D721Med (cell line): ENCODE results near the gene MYO7B.
"Not testable (repeated sequence)": the region's sequence is repeated elsewhere in the genome, so short reads cannot be mapped to it uniquely, and the experiment has no call there.

Experiments
- DNase-seq: peaks from one replicate; pipeline ENCODE4 v3.0.0; 2011; ENCODE audit warnings: low spot score; ENCODE audit not compliant: insufficient read length
- FAIRE-seq: peaks from 2 replicates; lab custom pipeline; 2011; peaks lifted over from hg19 to GRCh38; lab: Jason Lieb, UNC
- TF ChIP-seq, protein P1 (sequence below): IDR thresholded peaks from 2 replicates; pipeline ENCODE4 v1.5.1; 2012; ENCODE audit warnings: mild to moderate bottlenecking, control low read depth; ENCODE audit not compliant: insufficient read depth; ENCODE audit errors: missing control alignments

Gene MYO7B

GRCh38 chr2:127541809-127542208, 6.3 kb downstream of the MYO7B start:
- FAIRE-seq (no peak), DNase-seq (no peak)
- TF ChIP-seq, protein P1, sequence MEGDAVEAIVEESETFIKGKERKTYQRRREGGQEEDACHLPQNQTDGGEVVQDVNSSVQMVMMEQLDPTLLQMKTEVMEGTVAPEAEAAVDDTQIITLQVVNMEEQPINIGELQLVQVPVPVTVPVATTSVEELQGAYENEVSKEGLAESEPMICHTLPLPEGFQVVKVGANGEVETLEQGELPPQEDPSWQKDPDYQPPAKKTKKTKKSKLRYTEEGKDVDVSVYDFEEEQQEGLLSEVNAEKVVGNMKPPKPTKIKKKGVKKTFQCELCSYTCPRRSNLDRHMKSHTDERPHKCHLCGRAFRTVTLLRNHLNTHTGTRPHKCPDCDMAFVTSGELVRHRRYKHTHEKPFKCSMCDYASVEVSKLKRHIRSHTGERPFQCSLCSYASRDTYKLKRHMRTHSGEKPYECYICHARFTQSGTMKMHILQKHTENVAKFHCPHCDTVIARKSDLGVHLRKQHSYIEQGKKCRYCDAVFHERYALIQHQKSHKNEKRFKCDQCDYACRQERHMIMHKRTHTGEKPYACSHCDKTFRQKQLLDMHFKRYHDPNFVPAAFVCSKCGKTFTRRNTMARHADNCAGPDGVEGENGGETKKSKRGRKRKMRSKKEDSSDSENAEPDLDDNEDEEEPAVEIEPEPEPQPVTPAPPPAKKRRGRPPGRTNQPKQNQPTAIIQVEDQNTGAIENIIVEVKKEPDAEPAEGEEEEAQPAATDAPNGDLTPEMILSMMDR, result no peak

DNA sequence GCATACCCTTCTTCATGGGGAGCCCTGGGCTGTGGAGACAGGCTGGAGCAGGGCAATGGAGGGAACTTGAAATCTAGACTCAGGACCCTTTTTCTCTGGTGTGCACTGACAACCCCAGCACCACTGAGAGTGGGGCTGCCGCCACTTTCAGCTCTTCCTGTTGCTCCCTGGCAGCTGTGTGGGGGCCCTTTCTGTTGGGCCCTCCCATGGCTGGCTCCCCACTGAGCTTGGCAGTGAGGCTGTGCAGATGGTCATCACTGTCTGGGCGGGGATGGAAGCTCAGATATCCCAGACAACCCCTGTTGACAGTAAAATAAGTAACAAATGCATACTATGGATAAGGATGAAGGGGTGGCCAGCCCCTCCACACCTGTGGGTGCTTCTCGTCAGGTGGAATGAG, 6.7 kb downstream of the MYO7B start:
- TF ChIP-seq, protein P1, result no peak
- no peak for DNase-seq
- no peak for FAIRE-seq

DNA sequence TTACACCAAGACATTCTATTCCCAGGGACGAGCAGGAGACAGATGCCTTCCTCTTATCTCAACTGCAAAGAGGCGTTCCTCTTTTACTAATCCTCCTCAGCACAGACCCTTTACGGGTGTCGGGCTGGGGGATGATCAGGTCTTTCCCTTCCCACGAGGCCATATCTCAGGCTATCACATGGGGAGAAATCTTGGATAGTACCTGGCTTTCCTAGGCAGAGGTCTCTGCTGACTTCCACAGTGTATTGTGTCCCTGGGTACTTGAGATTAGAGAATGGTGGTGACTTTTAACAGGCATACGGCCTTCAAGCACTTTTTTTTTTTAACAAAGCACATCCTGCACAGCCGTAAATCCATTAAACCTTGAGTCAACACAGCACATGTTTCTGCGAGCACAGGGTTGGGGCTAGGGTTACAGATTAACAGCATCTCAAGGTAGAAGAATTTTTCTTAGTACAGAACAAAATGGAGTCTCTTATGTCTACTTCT, 7.6 kb downstream of the MYO7B start:
- not testable (repeated sequence) for DNase-seq, FAIRE-seq

DNA sequence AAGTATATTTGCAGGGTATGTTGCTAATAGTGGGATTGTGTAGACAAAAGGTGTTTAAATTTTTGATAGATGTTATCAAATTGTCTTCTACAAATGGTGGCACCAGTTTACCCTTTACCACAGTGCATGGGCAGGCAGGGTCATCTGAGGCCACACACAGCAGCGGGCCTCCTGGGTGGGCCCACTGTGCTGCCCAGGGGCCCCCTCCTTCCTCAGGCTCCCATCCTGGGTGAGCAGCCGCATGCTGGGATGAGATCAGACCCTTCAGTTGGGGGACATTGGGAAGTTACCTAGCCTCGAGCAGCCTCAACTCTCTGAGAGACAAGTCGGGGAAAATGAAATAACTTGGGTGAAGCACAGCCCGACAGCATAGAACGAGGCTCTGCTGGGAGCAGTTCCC, 9.7 kb downstream of the MYO7B start:
- DNase-seq (no peak), FAIRE-seq (no peak)
- TF ChIP-seq, protein P1, result no peak

- no peak for FAIRE-seq
- TF ChIP-seq, protein P1, result no peak
- no peak for DNase-seq
These were observed 10.3 kb downstream of the MYO7B start for GRCh38 chr2:127545796-127546195.

- TF ChIP-seq, protein P1, result no peak
- FAIRE-seq (no peak), DNase-seq (no peak)
These were observed 11.3 kb downstream of the MYO7B start for GRCh38 chr2:127546797-127547196.

DNA sequence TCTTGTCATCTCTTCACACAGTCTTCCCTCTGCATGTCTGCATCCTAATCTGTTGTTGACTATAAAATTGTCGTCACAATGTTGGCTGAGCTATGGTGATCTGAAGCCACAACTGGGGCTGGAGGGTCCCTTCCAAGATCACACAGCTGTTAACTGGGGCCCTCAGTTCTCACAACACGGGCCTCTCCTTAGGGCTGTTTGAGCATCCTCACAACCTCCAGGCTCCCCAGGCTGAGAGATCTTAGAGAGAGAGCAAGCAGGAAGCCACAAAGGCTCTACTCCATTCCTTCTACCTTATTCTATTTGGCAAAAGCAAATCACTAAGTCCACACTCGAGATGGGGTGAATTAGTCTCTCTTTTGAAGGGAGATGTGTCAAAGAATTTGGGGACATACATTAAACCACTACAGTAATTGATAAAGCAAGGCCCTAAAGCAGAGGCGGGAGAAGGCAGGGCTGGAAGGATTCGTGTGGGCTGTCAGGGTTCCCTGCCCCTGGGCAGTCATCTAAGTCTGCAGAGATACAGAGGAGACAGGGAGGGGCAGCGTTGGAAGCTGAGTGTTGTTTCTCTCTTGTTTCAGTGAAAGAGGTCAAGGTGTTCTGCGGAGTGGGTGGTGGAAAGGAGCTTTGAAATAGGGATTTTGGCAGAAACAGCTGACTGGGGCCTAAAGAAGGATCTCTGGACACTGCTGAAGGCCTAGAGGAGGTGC, 15.9 kb downstream of the MYO7B start:
- FAIRE-seq (no peak), DNase-seq (no peak)
- TF ChIP-seq, protein P1, result no peak
